ENCODE results near the gene COL18A1. TPM values are rescaled to one million over a fixed set of nuclear protein-coding genes. Genes with fewer than 3 reads are reported as not detected.

Gene COL18A1
- total RNA-seq, 2 donors from 2014 or later: 0.31 to 1.3 TPM

GRCh38 chr21:45539046-45539795 is 134.3 kb downstream of the COL18A1 start:
- H3K4me1 Mint-ChIP-seq (ENCODE audit: low read depth in 2 of 2): peaks cover 6 to 11% of the 10 kb centered on the region in 2 donors
- no peaks in the 10 kb centered on the region for H3K9me3 Mint-ChIP-seq
- H3K36me3 Mint-ChIP-seq: no peaks in the 10 kb centered on the region
- no peak overlapping the region for H3K27ac Mint-ChIP-seq
- no peak for ATAC-seq
- no peak overlapping the region for H3K4me3 Mint-ChIP-seq
- peak; percentile 60 for DNase-seq (ENCODE audit: low spot score)
- H3K27me3 Mint-ChIP-seq: no peaks in the 10 kb centered on the region

- Mint-ChIP-seq H3K27me3 (no peaks in the 10 kb centered on the region), H3K4me1 (ENCODE audit: low read depth in 2 of 2) (peaks cover 6 to 11% of the 10 kb centered on the region in 2 donors), H3K36me3 (no peaks in the 10 kb centered on the region), H3K4me3 (peak overlapping the region; percentile 84), H3K27ac (peak overlapping the region in 1 of 2 donors; percentile 53), H3K9me3 (no peaks in the 10 kb centered on the region)
- no peak for DNase-seq (ENCODE audit: low spot score)
- no peak for ATAC-seq
Measured at GRCh38 chr21:45539796-45540600, 135.0 kb downstream of the COL18A1 start.

- peak overlapping the region; percentile 84 for H3K4me3 Mint-ChIP-seq
- peak overlapping the region in 1 of 2 donors; percentile 61 for H3K27ac Mint-ChIP-seq
- DNase-seq (ENCODE audit: low spot score) (no peak), ATAC-seq (no peak)
- H3K9me3 Mint-ChIP-seq: no peaks in the 10 kb centered on the region
- no peaks in the 10 kb centered on the region for H3K27me3 Mint-ChIP-seq
- H3K4me1 Mint-ChIP-seq (ENCODE audit: low read depth in 2 of 2): peaks cover 4 to 11% of the 10 kb centered on the region in 2 donors
- no peaks in the 10 kb centered on the region for H3K36me3 Mint-ChIP-seq
Measured at GRCh38 chr21:45540601-45540970, 135.6 kb downstream of the COL18A1 start.

GRCh38 chr21:45541221-45542039 is 136.5 kb downstream of the COL18A1 start:
- H3K9me3 Mint-ChIP-seq: no peaks in the 10 kb centered on the region
- peak overlapping the region; percentile 84 for H3K4me3 Mint-ChIP-seq
- no peaks in the 10 kb centered on the region for H3K27me3 Mint-ChIP-seq
- peak; percentile 82 for DNase-seq (ENCODE audit: low spot score)
- H3K4me1 Mint-ChIP-seq (ENCODE audit: low read depth in 2 of 2): peaks cover 0 to 11% of the 10 kb centered on the region in 2 donors
- H3K27ac Mint-ChIP-seq: peak overlapping the region in 1 of 2 donors; percentile 61
- peak; percentile 77 to 85 for ATAC-seq
- no peaks in the 10 kb centered on the region for H3K36me3 Mint-ChIP-seq

GRCh38 chr21:45542242-45542666 is 137.3 kb downstream of the COL18A1 start, which contains the start of gene SLC19A1:
TSS of gene SLC19A1 (minus strand) at chr21:45542440. CDS start at chr21:45537959, 4,481 bp downstream.
- peak; percentile 81 for DNase-seq (ENCODE audit: low spot score)
- Mint-ChIP-seq H3K36me3 (no peaks in the 10 kb centered on the region), H3K4me3 (peak within 1 kb of the TSS; percentile 84), H3K4me1 (ENCODE audit: low read depth in 2 of 2) (peaks cover 0 to 11% of the 10 kb centered on the region in 2 donors), H3K27me3 (no peaks in the 10 kb centered on the region), H3K9me3 (no peaks in the 10 kb centered on the region), H3K27ac (peak within 1 kb of the TSS in 1 of 2 donors; percentile 61)
- peak; percentile 88 to 93 for ATAC-seq

GRCh38 chr21:45542667-45543370 is 137.9 kb downstream of the COL18A1 start:
- ATAC-seq: no peak
- peaks cover 0 to 11% of the 10 kb centered on the region in 2 donors for H3K4me1 Mint-ChIP-seq (ENCODE audit: low read depth in 2 of 2)
- no peaks in the 10 kb centered on the region for H3K36me3 Mint-ChIP-seq
- no peaks in the 10 kb centered on the region for H3K27me3 Mint-ChIP-seq
- no peak overlapping the region for H3K4me3 Mint-ChIP-seq
- H3K9me3 Mint-ChIP-seq: no peaks in the 10 kb centered on the region
- no peak for DNase-seq (ENCODE audit: low spot score)
- H3K27ac Mint-ChIP-seq: no peak overlapping the region

- Mint-ChIP-seq H3K4me1 (ENCODE audit: low read depth in 2 of 2) (peaks cover 0 to 11% of the 10 kb centered on the region in 2 donors), H3K27ac (no peak overlapping the region), H3K27me3 (no peaks in the 10 kb centered on the region), H3K36me3 (no peaks in the 10 kb centered on the region), H3K9me3 (no peaks in the 10 kb centered on the region), H3K4me3 (no peak overlapping the region)
- ATAC-seq: no peak
- no peak for DNase-seq (ENCODE audit: low spot score)
Measured at GRCh38 chr21:45543371-45543709, 138.4 kb downstream of the COL18A1 start.

- Mint-ChIP-seq H3K27ac (no peak overlapping the region), H3K36me3 (no peaks in the 10 kb centered on the region), H3K4me3 (no peak overlapping the region), H3K9me3 (no peaks in the 10 kb centered on the region), H3K4me1 (ENCODE audit: low read depth in 2 of 2) (peaks cover 0 to 12% of the 10 kb centered on the region in 2 donors), H3K27me3 (no peaks in the 10 kb centered on the region)
- no peak for DNase-seq (ENCODE audit: low spot score)
- no peak for ATAC-seq
Measured at GRCh38 chr21:45543710-45544448, 138.9 kb downstream of the COL18A1 start.

- Mint-ChIP-seq H3K36me3 (no peaks in the 10 kb centered on the region), H3K27ac (no peak overlapping the region), H3K4me3 (no peak overlapping the region), H3K4me1 (ENCODE audit: low read depth in 2 of 2) (peaks cover 5 to 17% of the 10 kb centered on the region in 2 donors), H3K9me3 (no peaks in the 10 kb centered on the region), H3K27me3 (no peaks in the 10 kb centered on the region)
- no peak for DNase-seq (ENCODE audit: low spot score)
- no peak for ATAC-seq
Measured at GRCh38 chr21:45544449-45545235, 139.7 kb downstream of the COL18A1 start.

GRCh38 chr21:45545236-45545570 is 140.2 kb downstream of the COL18A1 start:
- peaks cover 7 to 15% of the 10 kb centered on the region in 2 donors for H3K4me1 Mint-ChIP-seq (ENCODE audit: low read depth in 2 of 2)
- H3K9me3 Mint-ChIP-seq: no peaks in the 10 kb centered on the region
- DNase-seq (ENCODE audit: low spot score): no peak
- H3K27me3 Mint-ChIP-seq: no peaks in the 10 kb centered on the region
- no peaks in the 10 kb centered on the region for H3K36me3 Mint-ChIP-seq
- no peak for ATAC-seq
- no peak overlapping the region for H3K27ac Mint-ChIP-seq
- no peak overlapping the region for H3K4me3 Mint-ChIP-seq

GRCh38 chr21:45545691-45546531 is 140.9 kb downstream of the COL18A1 start:
- H3K27me3 Mint-ChIP-seq: no peaks in the 10 kb centered on the region
- H3K36me3 Mint-ChIP-seq: no peaks in the 10 kb centered on the region
- no peaks in the 10 kb centered on the region for H3K9me3 Mint-ChIP-seq
- peaks cover 14 to 15% of the 10 kb centered on the region in 2 donors for H3K4me1 Mint-ChIP-seq (ENCODE audit: low read depth in 2 of 2)
- no peak for DNase-seq (ENCODE audit: low spot score)
- H3K27ac Mint-ChIP-seq: no peak overlapping the region
- ATAC-seq: no peak
- no peak overlapping the region for H3K4me3 Mint-ChIP-seq
